GM18858 (cell line): Measurements from ENCODE around the gene CALU.

ENCODE experiments used
- ATAC-seq: cut with Tn5 transposase; IDR thresholded peaks from one replicate; pipeline ENCODE4 v1.9.1; 2021; ENCODE audit not compliant: unreplicated experiment

CALU gene

DNA sequence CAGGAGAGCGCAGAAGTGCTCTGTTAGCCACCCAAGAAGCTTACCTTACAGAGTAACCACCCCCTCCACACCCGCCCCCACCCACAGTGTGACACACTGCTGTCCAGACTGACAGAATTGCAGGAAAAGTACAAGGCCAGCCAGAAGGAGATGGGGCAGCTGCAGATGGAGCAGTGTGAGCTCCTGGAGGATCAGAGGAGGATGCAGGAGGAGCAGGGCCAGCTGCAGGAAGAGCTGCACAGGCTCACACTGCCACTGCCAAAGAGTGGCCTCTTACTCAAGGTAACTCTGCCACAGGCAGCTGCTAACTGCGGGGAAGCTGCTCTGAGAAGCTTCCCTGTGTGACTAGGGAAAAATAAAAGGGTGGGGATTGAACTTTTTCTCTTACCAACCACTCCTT lies 70.2 kb downstream of the CALU start:
- ATAC-seq = no peak

DNA sequence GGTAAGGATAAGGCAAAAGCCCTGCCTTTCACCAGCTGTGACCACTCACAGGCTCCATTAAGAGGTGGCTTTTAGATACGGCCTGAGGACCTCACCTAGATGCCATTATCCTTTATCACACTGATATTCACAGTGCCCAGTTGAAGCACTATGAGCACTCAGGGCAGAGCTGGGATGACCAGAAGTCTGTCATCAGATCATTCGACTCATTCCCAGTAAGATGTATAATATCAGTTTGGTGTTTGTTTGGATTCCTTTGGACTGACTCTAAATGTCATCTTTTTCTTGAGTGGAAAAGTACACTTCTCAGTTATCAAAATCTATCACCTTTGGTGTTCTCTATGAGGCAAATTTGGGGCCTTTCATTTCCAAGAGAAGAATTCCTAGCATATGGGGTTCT lies 71.3 kb downstream of the CALU start:
- no peak for ATAC-seq

- ATAC-seq = no peak
Measured at GRCh38 chr7:128810997-128811396, 71.8 kb downstream of the CALU start.

DNA sequence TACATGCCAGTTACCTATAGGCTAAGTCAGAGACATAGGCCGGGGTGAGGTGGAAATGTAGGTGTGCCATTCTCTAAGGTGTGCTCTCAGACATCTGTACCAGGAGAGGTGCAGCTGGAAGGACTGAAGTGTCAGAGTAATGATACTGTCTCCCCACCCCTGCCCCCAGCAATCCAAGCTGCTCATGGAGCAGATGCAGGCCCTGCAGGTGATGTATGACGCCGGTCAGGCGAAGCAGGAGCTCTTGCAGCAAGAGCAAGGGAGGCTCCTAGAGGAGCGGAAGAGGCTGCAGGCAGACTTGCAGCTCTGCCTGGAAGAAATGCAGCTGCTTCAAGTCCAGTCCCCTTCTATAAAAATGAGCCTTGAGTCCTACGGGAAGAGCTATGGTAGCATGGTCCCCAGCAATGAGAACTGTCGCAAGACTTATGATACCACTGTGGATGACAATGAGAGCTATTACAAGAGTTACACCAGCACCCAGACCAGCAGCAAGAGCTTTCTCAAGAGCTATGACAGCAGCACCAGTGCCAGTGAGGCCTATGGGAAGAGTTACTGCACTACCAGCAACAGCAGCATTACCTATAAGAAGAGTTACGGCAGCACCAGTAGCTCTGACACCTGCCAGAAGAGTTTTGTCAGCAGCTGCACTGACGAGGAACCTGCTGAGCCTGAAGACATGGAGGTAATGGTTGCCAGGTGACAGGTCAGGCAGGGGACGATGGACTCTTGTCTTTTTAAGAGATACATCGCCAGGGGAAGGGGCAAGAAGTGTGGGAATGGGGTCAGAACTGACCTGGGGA lies 72.7 kb downstream of the CALU start:
- ATAC-seq = no peak

DNA sequence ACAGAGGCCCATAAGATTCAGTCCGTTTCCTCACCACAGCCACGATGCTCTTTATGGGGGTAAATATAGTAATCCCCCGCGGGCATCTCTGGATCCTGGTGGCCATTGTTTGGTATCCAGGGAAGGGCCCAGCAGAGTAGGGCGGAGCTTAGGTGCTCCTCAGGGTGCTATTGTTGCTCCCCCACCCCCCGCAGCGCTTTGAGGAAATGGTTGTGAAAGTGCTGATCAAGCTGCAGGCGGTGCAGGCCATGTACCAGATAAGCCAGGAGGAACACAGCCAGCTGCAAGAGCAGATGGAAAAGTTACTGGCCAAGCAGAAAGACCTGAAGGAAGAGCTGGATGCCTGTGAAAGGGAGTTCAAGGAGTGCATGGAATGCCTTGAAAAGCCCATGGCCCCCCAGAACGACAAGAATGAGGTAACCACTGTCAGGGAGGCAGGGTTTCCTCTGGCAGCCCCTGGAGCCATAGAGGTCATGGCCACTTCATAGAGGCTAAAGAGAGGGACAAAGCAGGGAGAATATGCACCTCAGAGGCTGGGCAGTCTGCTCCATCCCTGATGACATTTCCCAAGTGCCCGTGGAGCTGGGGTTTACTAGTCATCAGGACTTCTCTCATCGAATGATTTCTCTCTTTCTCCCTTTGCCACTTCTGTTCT lies 73.5 kb downstream of the CALU start:
- no peak for ATAC-seq

GRCh38 chr7:128814499-128814898 lies 75.3 kb downstream of the CALU start:
- no peak for ATAC-seq

DNA sequence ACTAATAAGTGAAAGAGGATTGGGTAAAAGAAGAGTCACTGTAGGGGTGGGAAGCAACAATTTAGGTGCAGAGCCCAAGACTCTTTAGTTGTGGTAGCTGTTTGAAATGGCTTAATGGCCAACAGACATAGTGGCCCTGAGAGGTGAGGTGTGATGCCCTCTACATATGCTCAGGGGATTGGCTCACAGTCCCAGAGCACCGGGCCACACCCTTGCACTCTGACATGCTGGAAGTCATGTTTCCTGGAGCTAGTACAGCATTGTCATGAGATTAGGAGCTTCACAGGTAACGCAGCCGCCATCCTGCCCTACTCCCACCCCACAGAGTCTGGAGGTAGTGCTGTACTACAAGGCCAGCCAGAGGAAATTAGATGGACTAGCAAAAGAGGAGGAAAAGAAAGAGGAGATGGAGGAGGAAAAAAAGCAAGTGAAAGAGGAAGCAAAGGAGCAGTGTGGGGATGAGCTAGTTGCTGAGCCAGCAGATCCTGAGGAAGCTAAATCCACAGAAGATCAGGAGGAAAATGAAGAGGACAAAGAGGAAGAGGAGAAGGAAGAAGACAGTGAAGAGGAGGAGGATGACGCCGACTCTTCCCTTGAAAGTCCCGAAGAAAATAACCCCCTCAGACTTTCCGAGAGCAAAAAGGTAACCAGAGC lies 76.3 kb downstream of the CALU start:
- no peak for ATAC-seq

GRCh38 chr7:128818694-128819093 lies 79.5 kb downstream of the CALU start:
- ATAC-seq = no peak
